ENCODE measurements around the gene ADAM12. TPM values are rescaled to one million over a fixed set of nuclear protein-coding genes. Genes with fewer than 3 reads are reported as not detected.

Gene ADAM12, protein sequence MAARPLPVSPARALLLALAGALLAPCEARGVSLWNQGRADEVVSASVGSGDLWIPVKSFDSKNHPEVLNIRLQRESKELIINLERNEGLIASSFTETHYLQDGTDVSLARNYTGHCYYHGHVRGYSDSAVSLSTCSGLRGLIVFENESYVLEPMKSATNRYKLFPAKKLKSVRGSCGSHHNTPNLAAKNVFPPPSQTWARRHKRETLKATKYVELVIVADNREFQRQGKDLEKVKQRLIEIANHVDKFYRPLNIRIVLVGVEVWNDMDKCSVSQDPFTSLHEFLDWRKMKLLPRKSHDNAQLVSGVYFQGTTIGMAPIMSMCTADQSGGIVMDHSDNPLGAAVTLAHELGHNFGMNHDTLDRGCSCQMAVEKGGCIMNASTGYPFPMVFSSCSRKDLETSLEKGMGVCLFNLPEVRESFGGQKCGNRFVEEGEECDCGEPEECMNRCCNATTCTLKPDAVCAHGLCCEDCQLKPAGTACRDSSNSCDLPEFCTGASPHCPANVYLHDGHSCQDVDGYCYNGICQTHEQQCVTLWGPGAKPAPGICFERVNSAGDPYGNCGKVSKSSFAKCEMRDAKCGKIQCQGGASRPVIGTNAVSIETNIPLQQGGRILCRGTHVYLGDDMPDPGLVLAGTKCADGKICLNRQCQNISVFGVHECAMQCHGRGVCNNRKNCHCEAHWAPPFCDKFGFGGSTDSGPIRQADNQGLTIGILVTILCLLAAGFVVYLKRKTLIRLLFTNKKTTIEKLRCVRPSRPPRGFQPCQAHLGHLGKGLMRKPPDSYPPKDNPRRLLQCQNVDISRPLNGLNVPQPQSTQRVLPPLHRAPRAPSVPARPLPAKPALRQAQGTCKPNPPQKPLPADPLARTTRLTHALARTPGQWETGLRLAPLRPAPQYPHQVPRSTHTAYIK
- polyA plus RNA-seq (0.09 and 0.14 TPM in 2 replicates), polyA minus RNA-seq (1.0 and 1.5 TPM in 2 replicates)

DNA sequence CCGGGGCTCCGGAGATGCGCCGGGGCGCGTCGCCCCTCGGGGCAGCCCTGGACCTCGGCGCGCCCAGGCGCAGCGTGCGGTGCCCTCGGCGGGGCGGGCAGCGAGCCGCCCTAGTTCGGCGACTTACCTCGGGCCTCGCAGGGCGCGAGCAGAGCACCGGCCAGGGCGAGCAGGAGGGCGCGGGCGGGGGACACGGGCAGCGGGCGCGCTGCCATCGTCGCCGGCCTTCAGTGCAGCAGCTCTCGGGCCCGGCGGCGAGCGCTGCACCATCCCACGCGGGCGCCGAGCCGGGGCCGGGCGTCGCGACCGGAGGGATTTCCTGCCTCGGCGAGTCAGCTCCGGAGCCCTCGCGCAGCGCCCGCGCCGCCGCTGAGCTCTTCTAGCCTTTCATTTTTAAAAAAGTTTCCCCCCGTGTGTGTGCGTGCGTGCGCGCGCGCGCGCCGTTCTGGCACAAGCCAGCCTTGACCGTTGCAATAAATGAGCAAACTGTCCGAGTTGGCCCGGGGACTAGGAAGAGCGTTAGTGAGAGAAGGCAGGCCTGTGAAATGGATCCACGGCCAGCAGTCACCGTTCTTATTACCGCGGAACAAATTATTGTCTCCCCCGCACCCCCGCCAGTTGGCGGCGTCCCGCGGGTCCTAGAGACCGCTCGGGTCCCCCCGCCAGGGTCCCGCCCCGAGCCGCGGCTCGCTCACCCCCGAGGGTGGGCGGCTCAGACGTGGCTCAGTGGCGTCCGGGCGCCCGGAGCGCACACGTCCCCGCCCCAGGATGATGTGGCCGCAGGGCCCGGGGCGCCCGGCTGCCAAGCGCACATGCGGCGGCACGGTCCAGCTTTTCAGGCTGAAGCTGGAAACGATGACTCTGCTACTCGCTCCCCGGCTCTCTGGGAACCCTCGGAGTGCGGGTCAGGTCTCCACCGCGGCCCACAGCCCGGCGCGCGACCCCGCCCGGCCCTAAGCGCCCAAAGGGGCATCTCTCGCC lies at the start of gene ADAM12:
Gene ADAM12 (minus strand): TSS at position 547 of the 981 bp plus-strand sequence. CDS start 332 bp downstream, at position 215.
- peak within 1 kb of the TSS; percentile 81 for H3K4me2 ChIP-seq (ENCODE audit: low read length)
- H2AFZ ChIP-seq (ENCODE audit: low read depth, low read length) = no peak within 1 kb of the TSS
- no peaks in the 10 kb centered on the region for H3F3A ChIP-seq (ENCODE audit: insufficient read depth, low read length, poor library complexity, severe bottlenecking)
- H3K4me3 ChIP-seq (ENCODE audit: low read length) = peak within 1 kb of the TSS; percentile 75
- no peaks in the 10 kb centered on the region for H3K9me2 ChIP-seq (ENCODE audit: insufficient read depth, low read length)
- H3K27ac ChIP-seq (ENCODE audit: low read length) = no peak within 1 kb of the TSS
- no peaks in the 10 kb centered on the region for H3K79me2 ChIP-seq (replicated peaks; ENCODE audit: insufficient read depth, low read length)
- TF ChIP-seq, protein P1, sequence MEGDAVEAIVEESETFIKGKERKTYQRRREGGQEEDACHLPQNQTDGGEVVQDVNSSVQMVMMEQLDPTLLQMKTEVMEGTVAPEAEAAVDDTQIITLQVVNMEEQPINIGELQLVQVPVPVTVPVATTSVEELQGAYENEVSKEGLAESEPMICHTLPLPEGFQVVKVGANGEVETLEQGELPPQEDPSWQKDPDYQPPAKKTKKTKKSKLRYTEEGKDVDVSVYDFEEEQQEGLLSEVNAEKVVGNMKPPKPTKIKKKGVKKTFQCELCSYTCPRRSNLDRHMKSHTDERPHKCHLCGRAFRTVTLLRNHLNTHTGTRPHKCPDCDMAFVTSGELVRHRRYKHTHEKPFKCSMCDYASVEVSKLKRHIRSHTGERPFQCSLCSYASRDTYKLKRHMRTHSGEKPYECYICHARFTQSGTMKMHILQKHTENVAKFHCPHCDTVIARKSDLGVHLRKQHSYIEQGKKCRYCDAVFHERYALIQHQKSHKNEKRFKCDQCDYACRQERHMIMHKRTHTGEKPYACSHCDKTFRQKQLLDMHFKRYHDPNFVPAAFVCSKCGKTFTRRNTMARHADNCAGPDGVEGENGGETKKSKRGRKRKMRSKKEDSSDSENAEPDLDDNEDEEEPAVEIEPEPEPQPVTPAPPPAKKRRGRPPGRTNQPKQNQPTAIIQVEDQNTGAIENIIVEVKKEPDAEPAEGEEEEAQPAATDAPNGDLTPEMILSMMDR (IDR thresholded peaks at IDR 0.05; ENCODE audit: poor library complexity, severe bottlenecking) = peak; percentile 9
- peak; percentile 57 for TF ChIP-seq MXI1 (conservative IDR thresholded peaks at IDR 0.05; ENCODE audit: poor library complexity, severe bottlenecking)
- TF ChIP-seq RAD21 (conservative IDR thresholded peaks at IDR 0.05) = peak; percentile 56
- TF ChIP-seq, protein P2, sequence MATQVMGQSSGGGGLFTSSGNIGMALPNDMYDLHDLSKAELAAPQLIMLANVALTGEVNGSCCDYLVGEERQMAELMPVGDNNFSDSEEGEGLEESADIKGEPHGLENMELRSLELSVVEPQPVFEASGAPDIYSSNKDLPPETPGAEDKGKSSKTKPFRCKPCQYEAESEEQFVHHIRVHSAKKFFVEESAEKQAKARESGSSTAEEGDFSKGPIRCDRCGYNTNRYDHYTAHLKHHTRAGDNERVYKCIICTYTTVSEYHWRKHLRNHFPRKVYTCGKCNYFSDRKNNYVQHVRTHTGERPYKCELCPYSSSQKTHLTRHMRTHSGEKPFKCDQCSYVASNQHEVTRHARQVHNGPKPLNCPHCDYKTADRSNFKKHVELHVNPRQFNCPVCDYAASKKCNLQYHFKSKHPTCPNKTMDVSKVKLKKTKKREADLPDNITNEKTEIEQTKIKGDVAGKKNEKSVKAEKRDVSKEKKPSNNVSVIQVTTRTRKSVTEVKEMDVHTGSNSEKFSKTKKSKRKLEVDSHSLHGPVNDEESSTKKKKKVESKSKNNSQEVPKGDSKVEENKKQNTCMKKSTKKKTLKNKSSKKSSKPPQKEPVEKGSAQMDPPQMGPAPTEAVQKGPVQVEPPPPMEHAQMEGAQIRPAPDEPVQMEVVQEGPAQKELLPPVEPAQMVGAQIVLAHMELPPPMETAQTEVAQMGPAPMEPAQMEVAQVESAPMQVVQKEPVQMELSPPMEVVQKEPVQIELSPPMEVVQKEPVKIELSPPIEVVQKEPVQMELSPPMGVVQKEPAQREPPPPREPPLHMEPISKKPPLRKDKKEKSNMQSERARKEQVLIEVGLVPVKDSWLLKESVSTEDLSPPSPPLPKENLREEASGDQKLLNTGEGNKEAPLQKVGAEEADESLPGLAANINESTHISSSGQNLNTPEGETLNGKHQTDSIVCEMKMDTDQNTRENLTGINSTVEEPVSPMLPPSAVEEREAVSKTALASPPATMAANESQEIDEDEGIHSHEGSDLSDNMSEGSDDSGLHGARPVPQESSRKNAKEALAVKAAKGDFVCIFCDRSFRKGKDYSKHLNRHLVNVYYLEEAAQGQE (IDR thresholded peaks at IDR 0.05; ENCODE audit: borderline replicate concordance) = no peak
- TF ChIP-seq SMC3 (conservative IDR thresholded peaks at IDR 0.05; ENCODE audit: poor library complexity) = peak; percentile 54
- no peaks in the 10 kb centered on the region for H3K9me3 ChIP-seq (ENCODE audit: low read length)
- peak within 1 kb of the TSS; percentile 45 for H3K9ac ChIP-seq (ENCODE audit: low read length)
- H3K36me3 ChIP-seq (ENCODE audit: insufficient read depth, low read length) = no peaks in the 10 kb centered on the region
- H3K27me3 ChIP-seq (ENCODE audit: insufficient read depth, low read depth, low read length) = peaks cover 34% of the 10 kb centered on the region
- H4K20me1 ChIP-seq (ENCODE audit: insufficient read depth) = no peaks in the 10 kb centered on the region

DNA sequence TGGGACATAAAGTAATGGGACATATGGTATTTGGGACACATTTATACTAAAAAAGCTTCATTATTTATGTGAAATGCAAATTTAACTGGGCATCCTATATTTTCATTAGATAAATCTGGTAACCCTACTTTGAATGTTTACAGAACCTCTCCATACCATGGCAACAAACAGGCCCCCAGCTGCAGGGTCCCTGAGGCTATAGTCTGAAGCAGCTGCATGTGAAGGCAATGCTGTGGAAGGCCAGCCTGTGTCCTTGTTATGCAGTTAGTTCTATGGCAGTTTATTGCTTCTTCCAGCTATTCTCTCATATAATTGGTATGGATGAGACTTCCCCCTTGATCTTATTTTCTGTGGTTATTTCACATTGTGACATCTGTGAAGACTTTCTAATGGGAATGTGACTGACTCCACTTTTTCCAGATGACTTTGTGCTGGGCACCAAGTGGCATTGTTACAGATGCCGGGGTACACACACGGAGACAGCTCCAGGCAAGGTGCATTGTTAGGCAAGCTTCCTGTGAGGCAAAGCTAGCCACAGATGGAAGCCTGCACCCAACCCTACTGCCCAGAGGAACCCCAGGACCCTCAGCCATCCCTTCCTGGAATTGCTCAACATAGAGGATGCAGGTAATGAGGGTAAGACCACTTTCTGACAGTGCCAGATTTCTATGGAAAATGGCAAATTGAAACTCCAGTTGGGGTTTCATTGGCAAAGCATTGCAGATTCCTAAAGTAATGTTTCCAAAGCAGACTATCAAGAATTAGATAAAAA lies 49.5 kb upstream of the ADAM12 start:
- H3K9ac ChIP-seq (ENCODE audit: low read length) = no peak overlapping the region
- no peak for TF ChIP-seq POLR2AphosphoS5 (IDR thresholded peaks at IDR 0.05)
- TF ChIP-seq MXI1 (conservative IDR thresholded peaks at IDR 0.05; ENCODE audit: poor library complexity, severe bottlenecking) = no peak
- no peak for TF ChIP-seq TAF1 (IDR thresholded peaks at IDR 0.05; ENCODE audit: low read depth)
- TF ChIP-seq, protein P2 (IDR thresholded peaks at IDR 0.05; ENCODE audit: borderline replicate concordance) = no peak
- TF ChIP-seq EZH2 (IDR thresholded peaks at IDR 0.05; ENCODE audit: borderline replicate concordance, insufficient read depth, low read length, poor library complexity, severe bottlenecking) = no peak
- no peak for TF ChIP-seq RAD21 (conservative IDR thresholded peaks at IDR 0.05)
- TF ChIP-seq SMC3 (conservative IDR thresholded peaks at IDR 0.05; ENCODE audit: poor library complexity) = no peak

More for the DNA sequence above, 49.5 kb upstream of the ADAM12 start:
- Histone ChIP-seq H3K79me2 (replicated peaks; ENCODE audit: insufficient read depth, low read length) (no peaks in the 10 kb centered on the region), H4K20me1 (ENCODE audit: insufficient read depth) (no peaks in the 10 kb centered on the region), H3K27me3 (ENCODE audit: insufficient read depth, low read depth, low read length) (no peaks in the 10 kb centered on the region), H3K4me3 (ENCODE audit: low read length) (no peak overlapping the region), H3K4me2 (ENCODE audit: low read length) (no peak overlapping the region), H3K9me3 (ENCODE audit: low read length) (no peaks in the 10 kb centered on the region), H3K9me2 (ENCODE audit: insufficient read depth, low read length) (no peaks in the 10 kb centered on the region), H2AFZ (ENCODE audit: low read depth, low read length) (no peak overlapping the region), H3F3A (ENCODE audit: insufficient read depth, low read length, poor library complexity, severe bottlenecking) (no peaks in the 10 kb centered on the region), H3K36me3 (ENCODE audit: insufficient read depth, low read length) (no peaks in the 10 kb centered on the region), H3K27ac (ENCODE audit: low read length) (no peak overlapping the region)
